Endodermal cell (in vitro differentiated cells): ENCODE data around the gene CLCN7. TPM values are rescaled to one million over a fixed set of nuclear protein-coding genes. Genes with fewer than 3 reads are reported as not detected.

Experiments
- DNase-seq: peaks from one replicate; pipeline ENCODE4 v3.0.0-alpha.2; 2017
- H3K27ac ChIP-seq: 2 replicates; pipeline ENCODE4 v1.5.1; 2013; ENCODE audit warnings: mild to moderate bottlenecking, low read depth, low read length, moderate library complexity
- H3K27me3 ChIP-seq: 2 replicates; pipeline ENCODE4 v1.6.1; 2013; ENCODE audit warnings: mild to moderate bottlenecking, low read length, moderate library complexity; ENCODE audit not compliant: insufficient read depth, control insufficient read depth, poor library complexity, severe bottlenecking
- H3K36me3 ChIP-seq: 2 replicates; pipeline ENCODE4 v1.7.0; 2013; ENCODE audit warnings: mild to moderate bottlenecking, low read length, moderate library complexity; ENCODE audit not compliant: control insufficient read depth, insufficient read depth
- H3K4me1 ChIP-seq: one replicate; pipeline ENCODE4 v1.7.0; 2013; ENCODE audit warnings: low read length; ENCODE audit not compliant: control insufficient read depth, insufficient read depth
- H3K4me3 ChIP-seq: 2 replicates; pipeline ENCODE4 v1.5.1; 2013; ENCODE audit warnings: mild to moderate bottlenecking, low read length, moderate library complexity
- H3K9ac ChIP-seq: 2 replicates; pipeline ENCODE4 v1.6.1; 2013; ENCODE audit warnings: mild to moderate bottlenecking, low read length, moderate library complexity; ENCODE audit not compliant: poor library complexity, severe bottlenecking; ENCODE audit errors: extremely low read depth
- H3K9me3 ChIP-seq: 2 replicates; pipeline ENCODE4 v1.6.1; 2013; ENCODE audit warnings: mild to moderate bottlenecking, low read length, moderate library complexity; ENCODE audit not compliant: control insufficient read depth
- H3K27ac Mint-ChIP-seq: 2 replicates; pipeline ENCODE4 v1.8.0; 2020; ENCODE audit warnings: mixed read lengths
- H3K27me3 Mint-ChIP-seq: 2 replicates; pipeline ENCODE4 v1.8.0; 2021; ENCODE audit warnings: mild to moderate bottlenecking, mixed read lengths; ENCODE audit not compliant: insufficient read depth
- H3K36me3 Mint-ChIP-seq: 2 replicates; pipeline ENCODE4 v1.8.0; 2020; ENCODE audit warnings: low read depth, mixed read lengths
- H3K4me1 Mint-ChIP-seq: 2 replicates; pipeline ENCODE4 v1.8.0; 2020; ENCODE audit warnings: mixed read lengths
- H3K4me3 Mint-ChIP-seq: 2 replicates; pipeline ENCODE4 v1.8.0; 2020; ENCODE audit warnings: mild to moderate bottlenecking, moderate library complexity, mixed read lengths
- H3K9me3 Mint-ChIP-seq: 2 replicates; pipeline ENCODE4 v1.8.0; 2020; ENCODE audit warnings: mild to moderate bottlenecking, mixed read lengths
- CTCF ChIP-seq: fragments of 200-600 bp; sonication (generic); conservative IDR thresholded peaks from 2 replicates; pipeline ENCODE4 v1.5.0; 2021; ENCODE audit warnings: antibody characterized with exemption, mild to moderate bottlenecking
- WGBS, 2 experiments: methylation state at CpG; one replicate each; pipeline versions ENCODE4 v1.1.5 to v1.1.7; 2013; ENCODE audit warnings: missing lambda C conversion rate in 2 of 2, mixed read lengths in 1 of 2; ENCODE audit not compliant: insufficient coverage in 1 of 2, insufficient read length in 1 of 2; 5-methylcytosine and 5-hydroxymethylcytosine counted together
- total RNA-seq, 2 donors: library from RNA; stranded (reverse); fragmentation: NEBNext Ultra II Directional in 1 of 2; extraction: Animal tissue kit (Norgen Biotek cat#: 25700) in 1 of 2; gene quantifications; 2 replicates in 1 of 2; 3 replicates in 1 of 2; pipeline ENCODE4 v1.2.1, GENCODE V29; 2021

CLCN7 gene
- total RNA-seq, 2 donors from 2014 or later = 94.4 to 96.7 TPM

- Mint-ChIP-seq H3K4me3 (no peak overlapping the region), H3K36me3 (peaks cover 25% of the 10 kb centered on the region), H3K4me1 (peaks cover 1% of the 10 kb centered on the region), H3K9me3 (no peaks in the 10 kb centered on the region), H3K27ac (no peak overlapping the region), H3K27me3 (peaks cover 3% of the 10 kb centered on the region)
- no peak for TF ChIP-seq CTCF
- no peak overlapping the region for H3K27ac ChIP-seq
- no peak overlapping the region for H3K9ac ChIP-seq
- H3K9me3 ChIP-seq = no peaks in the 10 kb centered on the region
- H3K27me3 ChIP-seq = no peaks in the 10 kb centered on the region
- H3K4me3 ChIP-seq = no peak overlapping the region
- no peak for DNase-seq
- 95 to 99% methylated on average over 14 to 25 of the region's 25 CpGs for WGBS, 2 experiments
- H3K4me1 ChIP-seq = peaks cover 9% of the 10 kb centered on the region
- H3K36me3 ChIP-seq = peaks cover 33% of the 10 kb centered on the region
Measured at GRCh38 chr16:1496464-1496863, 21.6 kb upstream of the CLCN7 start.

DNA sequence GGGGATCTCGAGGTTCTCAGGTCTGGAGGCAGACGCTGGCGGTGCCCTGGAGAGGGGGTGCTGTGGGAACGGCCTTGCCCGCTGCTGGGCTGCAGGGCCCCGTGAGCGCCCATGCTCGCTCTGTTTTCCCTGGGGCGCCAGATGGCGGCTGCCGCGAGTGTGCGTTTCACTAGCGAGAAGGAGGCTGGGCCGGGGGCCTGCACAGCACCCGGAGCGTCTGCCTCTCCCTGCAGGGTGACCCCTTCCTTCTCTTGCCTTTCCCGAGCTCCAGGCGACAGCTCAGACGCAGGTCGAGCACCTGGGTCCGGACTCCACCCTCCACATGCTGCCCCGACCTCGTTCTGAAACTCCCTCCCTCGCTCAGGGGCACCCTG lies 21.0 kb upstream of the CLCN7 start:
- Mint-ChIP-seq H3K27me3 (peaks cover 3% of the 10 kb centered on the region), H3K9me3 (no peaks in the 10 kb centered on the region), H3K4me3 (no peak overlapping the region), H3K27ac (no peak overlapping the region), H3K4me1 (peaks cover 1% of the 10 kb centered on the region), H3K36me3 (peaks cover 23% of the 10 kb centered on the region)
- no peak for DNase-seq
- TF ChIP-seq CTCF = no peak
- Histone ChIP-seq H3K4me1 (peaks cover 9% of the 10 kb centered on the region), H3K9ac (no peak overlapping the region), H3K36me3 (peaks cover 28% of the 10 kb centered on the region), H3K27me3 (no peaks in the 10 kb centered on the region), H3K9me3 (no peaks in the 10 kb centered on the region), H3K4me3 (no peak overlapping the region), H3K27ac (no peak overlapping the region)
- 90 to 96% methylated on average over 25 of the region's 25 CpGs for WGBS, 2 experiments

GRCh38 chr16:1495211-1495888 lies 20.5 kb upstream of the CLCN7 start:
- Histone ChIP-seq H3K4me3 (no peak overlapping the region), H3K27me3 (no peaks in the 10 kb centered on the region), H3K9ac (no peak overlapping the region), H3K4me1 (peaks cover 9% of the 10 kb centered on the region), H3K36me3 (peaks cover 28% of the 10 kb centered on the region), H3K27ac (no peak overlapping the region), H3K9me3 (no peaks in the 10 kb centered on the region)
- no peak for DNase-seq
- Mint-ChIP-seq H3K27ac (no peak overlapping the region), H3K27me3 (peaks cover 3% of the 10 kb centered on the region), H3K4me3 (no peak overlapping the region), H3K36me3 (peaks cover 23% of the 10 kb centered on the region), H3K4me1 (peaks cover 1% of the 10 kb centered on the region), H3K9me3 (no peaks in the 10 kb centered on the region)
- WGBS, 2 experiments = 95 to 98% methylated on average over 36 to 39 of the region's 39 CpGs
- no peak for TF ChIP-seq CTCF
